ENCODE measurements around the gene RBBP8NL.

GRCh38 chr20:62400021-62400420, 27.3 kb downstream of the RBBP8NL start:
- TF ChIP-seq CTCF (IDR thresholded peaks at IDR 0.05; ENCODE audit: insufficient read depth, low read length, poor library complexity, severe bottlenecking) = no peak
- TF ChIP-seq EZH2phosphoT487 (conservative IDR thresholded peaks at IDR 0.05; ENCODE audit: low read length) = no peak
